ENCODE measurements around the gene GNPTG.

Gene GNPTG

DNA sequence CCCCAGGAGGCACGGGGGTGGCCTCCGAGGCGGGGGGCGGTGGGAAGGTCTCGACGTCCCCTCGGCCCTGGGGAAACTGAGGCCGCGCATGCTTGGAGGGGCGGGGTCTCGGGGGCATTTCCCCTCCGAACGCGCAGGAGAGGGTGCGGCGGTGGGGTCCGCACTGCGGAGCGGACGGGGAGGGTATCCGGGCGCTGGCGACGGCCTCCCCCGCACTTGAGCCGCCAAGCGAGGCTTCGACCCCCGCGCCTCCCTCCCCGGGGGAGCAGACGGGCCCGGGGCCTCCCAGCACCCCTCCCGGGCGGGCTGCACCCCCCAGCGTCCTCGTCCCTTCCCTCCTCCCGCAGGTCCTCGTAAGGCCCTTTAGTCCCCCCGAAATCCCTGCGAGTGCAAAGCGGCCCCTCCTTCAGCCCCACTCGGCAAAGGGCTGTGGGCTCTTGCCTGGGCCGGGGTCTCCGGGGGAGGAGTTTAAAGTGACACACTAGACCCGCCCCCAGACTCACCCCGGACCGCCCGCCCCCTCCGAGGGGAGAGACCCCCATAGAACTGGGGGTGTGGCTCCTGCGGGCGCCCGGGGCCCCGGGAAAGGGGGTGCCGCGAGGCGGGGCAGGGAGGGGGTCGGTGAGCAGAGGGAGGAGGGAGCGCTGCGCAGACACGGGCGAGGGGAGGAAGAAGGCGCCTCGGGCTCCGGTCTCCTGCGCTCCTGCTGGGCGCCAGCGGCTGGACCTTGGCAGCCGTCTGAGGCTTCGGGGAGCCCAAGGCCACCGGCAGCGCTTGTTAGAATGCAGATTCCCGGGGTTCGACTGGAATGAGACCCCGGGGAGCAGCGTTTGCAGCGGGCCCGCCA is 17.7 kb upstream of the GNPTG start:
- DNase-seq (ENCODE audit: low spot score): no peak

GRCh38 chr16:1334739-1335138 is 17.0 kb upstream of the GNPTG start:
- no peak for DNase-seq (ENCODE audit: low spot score)

- no peak for DNase-seq (ENCODE audit: low spot score)
These were observed 16.3 kb upstream of the GNPTG start for GRCh38 chr16:1335211-1335971.

- no peak for DNase-seq (ENCODE audit: low spot score)
These were observed 15.7 kb upstream of the GNPTG start for GRCh38 chr16:1335996-1336395.

DNA sequence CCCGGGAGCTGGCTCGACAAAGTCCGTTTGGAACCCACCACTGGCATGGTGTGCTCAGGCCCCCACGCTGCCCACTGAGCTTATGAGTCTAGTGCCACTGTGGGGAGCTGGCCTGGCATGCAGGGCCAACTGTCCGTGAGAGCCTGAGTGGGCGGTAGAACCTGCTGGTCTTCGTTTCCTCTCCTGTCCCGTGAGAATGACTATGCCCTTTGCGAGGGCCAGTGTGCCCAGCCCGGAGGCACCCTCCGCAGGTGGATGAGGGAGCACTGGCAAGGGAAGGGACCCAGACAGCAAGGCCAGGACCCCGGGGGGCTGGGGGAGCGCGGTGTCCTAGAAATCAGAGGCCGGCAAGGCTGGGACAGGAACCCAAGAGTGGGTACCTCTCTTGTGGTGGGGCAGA is 15.1 kb upstream of the GNPTG start:
- no peak for DNase-seq (ENCODE audit: low spot score)

GRCh38 chr16:1337486-1337885 is 14.2 kb upstream of the GNPTG start:
- DNase-seq (ENCODE audit: low spot score): no peak

DNA sequence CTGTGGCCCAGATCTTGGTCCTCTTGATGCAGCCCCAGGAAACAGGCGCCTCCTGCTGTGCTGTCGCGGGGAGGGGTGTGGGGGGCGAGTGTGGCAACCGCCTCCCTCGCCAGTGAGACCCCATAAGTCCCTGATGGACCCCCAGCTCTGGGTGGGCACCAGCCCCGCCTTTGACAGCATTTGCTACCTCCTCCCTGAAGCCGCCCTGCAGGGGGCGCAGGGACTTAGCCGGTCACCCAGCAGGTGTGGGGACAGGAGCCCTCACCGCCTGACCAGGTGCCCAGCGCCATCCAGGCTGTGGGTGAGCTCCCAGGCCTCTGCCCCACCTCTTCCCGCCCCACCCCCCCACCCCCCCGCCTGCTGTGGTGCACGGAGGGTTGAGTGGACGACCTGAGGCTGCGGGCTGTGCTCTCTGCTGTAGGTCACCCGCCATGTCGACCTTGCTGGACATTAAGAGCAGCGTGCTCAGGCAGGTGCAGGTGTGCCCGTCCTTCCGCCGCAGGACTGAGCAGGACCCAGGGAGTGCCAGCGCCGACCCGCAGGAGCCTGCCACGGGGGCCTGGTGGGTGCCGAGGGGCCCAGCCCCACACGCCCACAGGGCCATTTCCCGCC is 13.5 kb upstream of the GNPTG start:
- no peak for DNase-seq (ENCODE audit: low spot score)

DNA sequence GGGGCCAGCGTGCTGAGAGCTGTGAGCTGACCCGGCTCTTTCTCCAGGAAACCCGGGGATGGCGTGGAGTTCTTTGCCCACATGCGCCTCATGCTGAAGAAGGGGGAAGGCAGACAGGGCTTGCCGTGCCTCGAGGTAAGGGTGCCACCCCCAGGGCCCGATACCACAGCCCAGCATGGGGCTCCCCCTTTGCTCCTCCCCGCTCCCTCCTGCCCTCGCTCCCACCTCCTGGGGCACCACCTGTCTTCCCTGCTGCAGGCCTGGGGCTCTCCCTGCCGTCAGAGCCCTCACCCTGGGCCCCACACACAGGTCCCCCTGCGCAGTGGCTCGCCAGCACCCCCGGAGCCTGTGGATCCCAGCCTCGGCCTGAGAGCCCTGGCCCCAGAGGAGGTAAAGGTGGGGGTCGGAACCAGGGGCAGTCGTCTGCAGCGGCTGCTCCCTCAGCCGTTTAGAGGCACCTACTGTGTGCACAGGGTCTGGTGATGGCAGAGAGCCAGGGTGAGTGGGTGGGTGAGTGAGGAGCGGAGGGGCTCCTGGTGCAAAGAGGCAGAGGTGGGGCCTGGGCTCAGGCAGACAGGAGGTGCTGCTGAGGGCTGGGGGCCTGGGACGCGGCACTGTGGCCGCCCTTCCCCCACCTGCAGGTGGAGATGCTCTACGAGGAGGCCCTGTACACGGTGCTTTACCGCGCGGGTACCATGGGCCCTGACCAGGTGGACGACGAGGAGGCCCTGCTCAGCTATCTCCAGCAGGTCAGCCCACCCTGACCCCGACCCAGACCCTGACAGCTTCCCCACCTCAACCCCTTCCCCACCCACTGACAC is 12.7 kb upstream of the GNPTG start:
- no peak for DNase-seq (ENCODE audit: low spot score)

GRCh38 chr16:1340730-1341494 is 10.8 kb upstream of the GNPTG start:
- no peak for DNase-seq (ENCODE audit: low spot score)

- no peak for DNase-seq (ENCODE audit: low spot score)
These were observed 10.0 kb upstream of the GNPTG start for GRCh38 chr16:1341495-1342420.

DNA sequence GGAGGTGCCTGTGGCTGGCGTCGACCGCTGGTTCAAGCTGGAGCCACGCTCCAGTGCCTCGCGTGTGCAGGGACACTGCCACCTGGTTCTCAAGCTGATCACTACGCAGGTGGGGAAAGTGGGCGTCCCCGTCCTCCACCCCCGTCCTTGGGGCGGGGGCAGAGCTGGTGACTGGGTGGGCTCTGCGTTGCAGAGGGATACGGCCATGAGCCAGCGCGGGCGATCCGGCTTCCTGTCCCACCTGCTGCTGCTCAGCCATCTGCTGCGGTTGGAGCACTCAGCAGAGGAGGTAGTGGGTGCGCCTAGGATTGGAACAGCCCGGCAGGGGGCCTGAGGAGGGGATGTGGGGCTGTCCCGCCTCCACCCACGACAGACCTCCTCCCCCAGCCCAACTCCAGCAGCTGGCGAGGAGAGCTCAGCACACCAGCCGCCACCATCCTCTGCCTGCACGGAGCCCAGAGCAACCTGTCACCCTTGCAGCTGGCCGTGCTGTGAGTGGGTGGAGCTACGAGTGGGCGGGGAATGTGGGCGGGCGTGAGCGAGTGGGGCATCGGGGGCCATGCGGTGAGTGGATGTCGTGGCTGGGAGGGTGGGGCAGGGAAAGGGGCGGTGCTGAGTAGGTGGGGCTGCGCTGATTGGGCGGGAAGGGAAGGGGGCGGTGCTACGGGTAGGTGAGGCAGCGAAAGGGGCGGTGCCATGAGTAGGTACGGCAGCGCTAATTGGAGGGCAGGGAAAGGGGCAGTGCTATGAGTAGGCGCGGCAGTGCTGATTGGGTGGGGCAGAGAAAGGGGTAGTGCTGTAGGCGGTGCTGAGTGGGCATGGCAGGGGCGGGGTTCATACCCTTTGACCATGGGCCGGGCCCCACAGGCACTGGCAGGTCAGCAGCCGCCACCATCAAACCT is 9.0 kb upstream of the GNPTG start:
- DNase-seq (ENCODE audit: low spot score): peak; percentile 99

DNA sequence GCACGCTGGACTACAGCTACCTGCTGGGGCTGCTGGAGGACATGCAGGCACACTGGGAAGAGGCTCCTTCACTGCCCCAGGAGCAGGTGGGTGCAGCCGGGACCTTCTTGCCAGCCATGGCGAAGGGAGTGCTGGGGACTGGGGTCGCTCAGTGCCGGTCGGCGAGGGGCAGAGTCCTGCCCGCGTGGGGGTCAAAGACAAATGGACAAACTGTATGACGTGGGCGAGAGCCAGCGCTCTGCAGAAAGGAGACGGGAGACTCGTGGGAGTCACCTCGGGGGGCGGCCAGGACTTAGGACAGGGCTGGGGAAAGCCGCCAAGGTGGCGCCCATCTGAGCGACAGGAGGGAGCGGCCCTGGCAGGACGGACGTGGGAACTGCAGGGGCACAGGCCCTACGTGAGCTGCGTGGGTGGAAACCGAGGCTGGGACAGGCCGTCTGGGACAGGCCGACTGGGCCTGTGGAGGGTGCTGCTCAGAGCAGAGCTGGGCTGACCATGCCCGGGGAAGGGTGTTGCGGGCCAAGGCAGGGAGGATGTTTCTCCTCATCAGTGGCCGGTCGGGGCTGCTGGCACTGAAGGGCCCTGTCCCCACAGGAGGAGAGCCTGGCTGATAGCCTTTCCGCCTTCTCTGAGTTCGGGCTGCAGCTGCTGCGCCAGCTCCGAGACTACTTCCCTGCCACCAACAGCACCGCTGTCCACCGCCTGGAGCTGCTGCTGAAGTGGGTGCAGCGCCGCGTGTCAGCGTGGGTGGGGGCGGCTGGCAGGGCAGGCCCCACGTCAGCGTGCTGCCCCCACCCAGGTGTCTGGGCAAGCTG is 8.1 kb upstream of the GNPTG start:
- no peak for DNase-seq (ENCODE audit: low spot score)

GRCh38 chr16:1344499-1344898 is 7.2 kb upstream of the GNPTG start:
- DNase-seq (ENCODE audit: low spot score): no peak

DNA sequence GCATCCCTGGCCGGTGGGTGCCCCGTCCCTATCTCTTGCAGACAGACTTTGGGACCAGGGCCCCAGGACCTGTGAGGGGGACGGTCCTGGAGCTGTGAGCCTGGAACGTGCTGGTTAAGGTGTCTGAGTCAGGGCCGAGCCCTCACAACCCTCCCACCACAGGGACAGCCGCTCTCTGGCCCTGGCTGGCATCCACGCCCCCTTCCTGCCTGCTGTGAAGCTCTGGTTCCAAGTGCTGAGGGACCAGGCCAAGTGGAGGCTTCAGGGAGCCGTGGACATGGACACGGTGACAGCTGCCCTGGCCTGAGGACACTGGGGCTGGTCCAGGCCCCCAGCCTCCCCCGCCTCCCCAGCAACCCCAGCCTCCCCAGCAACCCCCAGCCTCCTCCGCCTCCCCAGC is 6.6 kb upstream of the GNPTG start:
- DNase-seq (ENCODE audit: low spot score): no peak

- DNase-seq (ENCODE audit: low spot score): no peak
These were observed 5.9 kb upstream of the GNPTG start for GRCh38 chr16:1345651-1346421.

- no peak for DNase-seq (ENCODE audit: low spot score)
These were observed 5.1 kb upstream of the GNPTG start for GRCh38 chr16:1346422-1347285.
